HK-2 (cell line): ENCODE results near the gene RFT1.
"Not testable (repeated sequence)": the region's sequence is repeated elsewhere in the genome, so short reads cannot be mapped to it uniquely, and the experiment has no call there.

Experiments
- DNase-seq: peaks from one replicate; pipeline ENCODE4 v3.0.0-alpha.2; 2018; ENCODE audit not compliant: unreplicated experiment

RFT1 gene

GRCh38 chr3:53163444-53164387, 33.5 kb upstream of the RFT1 start:
- no peak for DNase-seq

- no peak for DNase-seq
Observed at GRCh38 chr3:53162672-53163443, 32.6 kb upstream of the RFT1 start.

- DNase-seq, result no peak
Observed at GRCh38 chr3:53161820-53162671, 31.8 kb upstream of the RFT1 start.

- peak; percentile 42 for DNase-seq
Observed at GRCh38 chr3:53161450-53161819, 31.2 kb upstream of the RFT1 start.

GRCh38 chr3:53160660-53161449, 30.6 kb upstream of the RFT1 start, which contains the start of gene PRKCD:
TSS of gene PRKCD (plus strand) at chr3:53161209. CDS start at chr3:53178423, 17,214 bp downstream.
- peak; percentile 82 for DNase-seq

- no peak for DNase-seq
Observed at GRCh38 chr3:53160061-53160659, 29.9 kb upstream of the RFT1 start.

GRCh38 chr3:53159156-53160060, 29.2 kb upstream of the RFT1 start:
- DNase-seq, result no peak

- no peak for DNase-seq
Observed at GRCh38 chr3:53158765-53159155, 28.5 kb upstream of the RFT1 start.

- no peak for DNase-seq
Observed at GRCh38 chr3:53157974-53158580, 27.8 kb upstream of the RFT1 start.

- no peak for DNase-seq
Observed at GRCh38 chr3:53156368-53156834, 26.2 kb upstream of the RFT1 start.

- no peak for DNase-seq
Observed at GRCh38 chr3:53155760-53156159, 25.5 kb upstream of the RFT1 start.

GRCh38 chr3:53154881-53155285, 24.6 kb upstream of the RFT1 start:
- no peak for DNase-seq

- DNase-seq, result no peak
Observed at GRCh38 chr3:53153980-53154379, 23.7 kb upstream of the RFT1 start.

- DNase-seq, result no peak
Observed at GRCh38 chr3:53153264-53153823, 23.1 kb upstream of the RFT1 start.

- no peak for DNase-seq
Observed at GRCh38 chr3:53151870-53152660, 21.8 kb upstream of the RFT1 start.

- DNase-seq, result no peak
Observed at GRCh38 chr3:53151465-53151864, 21.2 kb upstream of the RFT1 start.

- not testable (repeated sequence) for DNase-seq
Observed at GRCh38 chr3:53151086-53151438, 20.8 kb upstream of the RFT1 start.
